H1 (cell line): ENCODE results near the gene TNS3. TPM values are rescaled to one million over a fixed set of nuclear protein-coding genes. Genes with fewer than 3 reads are reported as not detected.
A peak's percentile ranks its signal among the peaks of the same experiment; 100 is the strongest.

ENCODE experiments used
- CTCF ChIA-PET: fragments of 300-600 bp; sonication (Branson Sonifier 250); formaldehyde crosslinking; loops from one replicate; lab custom pipeline; 2021; ENCODE audit not compliant: partially characterized antibody; lab: Charles Lee
- POLR2A ChIA-PET: fragments of 300-600 bp; sonication (Branson Sonifier 250); formaldehyde crosslinking; loops from one replicate; lab custom pipeline; 2021; ENCODE audit warnings: inconsistent platforms; ENCODE audit not compliant: partially characterized antibody; lab: Charles Lee
- DNase-seq, 2 experiments: peaks; one replicate each; pipeline versions ENCODE4 v3.0.0 to v3.0.0-alpha.2; 2010 to 2022; ENCODE audit warnings: low spot score in 2 of 2, low read depth in 1 of 2, mixed read lengths in 1 of 2
- FAIRE-seq: peaks from 2 replicates; lab custom pipeline; 2011; peaks lifted over from hg19 to GRCh38; lab: Jason Lieb, UNC
- H2AFZ ChIP-seq: 2 replicates; pipeline ENCODE4 v1.8.1; 2012; ENCODE audit warnings: low read length, inconsistent platforms
- H2AK5ac ChIP-seq: 2 replicates; pipeline ENCODE4 v1.6.1; 2013; ENCODE audit warnings: low read depth, low read length
- H2BK120ac ChIP-seq: replicated peaks from 2 replicates; pipeline ENCODE3; 2013; ENCODE audit warnings: low read depth, low read length, inconsistent platforms
- H2BK12ac ChIP-seq: 2 replicates; pipeline ENCODE4 v1.6.1; 2013; ENCODE audit warnings: low read depth, low read length
- H2BK15ac ChIP-seq: 2 replicates; pipeline ENCODE4 v1.6.1; 2013; ENCODE audit warnings: low read length
- H2BK20ac ChIP-seq: 2 replicates; pipeline ENCODE4 v1.6.1; 2013; ENCODE audit warnings: low read length
- H2BK5ac ChIP-seq: 2 replicates; pipeline ENCODE4 v1.6.1; 2013; ENCODE audit warnings: low read depth, low read length
- H3K14ac ChIP-seq: 2 replicates; pipeline ENCODE4 v1.6.1; 2013; ENCODE audit warnings: inconsistent platforms; ENCODE audit not compliant: insufficient read length
- H3K18ac ChIP-seq: 2 replicates; pipeline ENCODE4 v1.6.1; 2013; ENCODE audit warnings: low read length; ENCODE audit errors: extremely low read depth
- H3K23ac ChIP-seq: 2 replicates; pipeline ENCODE4 v1.6.1; 2013; ENCODE audit warnings: inconsistent platforms; ENCODE audit not compliant: insufficient read length
- H3K23me2 ChIP-seq: 2 replicates; pipeline ENCODE4 v1.6.1; 2013; ENCODE audit warnings: low read depth, low read length
- H3K27ac ChIP-seq: 2 replicates; pipeline ENCODE4 v1.6.1; 2011; ENCODE audit warnings: low read depth, low read length, inconsistent platforms
- H3K27me3 ChIP-seq, 4 experiments: replicated peaks in 1 of 4; 1 replicate in 1 of 4; 2 replicates in 3 of 4; pipeline versions ENCODE4 v1.6.1 to v1.8.1; 2011 to 2013; ENCODE audit warnings: low read length in 3 of 4, mild to moderate bottlenecking in 3 of 4, inconsistent platforms in 2 of 4, mixed read lengths in 2 of 4, moderate library complexity in 1 of 4; ENCODE audit not compliant: control insufficient read depth in 3 of 4, insufficient read depth in 3 of 4; ENCODE audit errors: extremely low read depth in 1 of 4
- H3K36me3 ChIP-seq, 4 experiments: 2 replicates each; pipeline versions ENCODE4 v1.6.1 to v1.8.1; 2011 to 2013; ENCODE audit warnings: mild to moderate bottlenecking in 4 of 4, low read length in 3 of 4, moderate library complexity in 2 of 4, control low read depth in 1 of 4, inconsistent platforms in 1 of 4; ENCODE audit not compliant: insufficient read depth in 4 of 4, control insufficient read depth in 2 of 4
- H3K4ac ChIP-seq: replicated peaks from 2 replicates; pipeline ENCODE3; 2013; ENCODE audit warnings: low read length, low read depth, mixed read lengths, inconsistent platforms; ENCODE audit not compliant: insufficient read length
- H3K4me1 ChIP-seq, 4 experiments: replicated peaks in 1 of 4; 1 replicate in 1 of 4; 2 replicates in 3 of 4; pipeline versions ENCODE4 v1.6.1 to v1.8.1; 2011 to 2013; ENCODE audit warnings: low read length in 3 of 4, inconsistent platforms in 2 of 4, mixed read lengths in 1 of 4; ENCODE audit not compliant: insufficient read depth in 4 of 4, control insufficient read depth in 3 of 4
- H3K4me2 ChIP-seq, 2 experiments: 2 replicates each; pipeline versions ENCODE4 v1.6.1 to v1.8.1; 2011 to 2013; ENCODE audit warnings: low read depth in 2 of 2, low read length in 2 of 2, control low read depth in 1 of 2, inconsistent platforms in 1 of 2, mild to moderate bottlenecking in 1 of 2; ENCODE audit not compliant: insufficient read depth in 1 of 2
- H3K4me3 ChIP-seq, 4 experiments: fragments of 200-600, 300-600 bp in 1 of 4; sonication (generic), shearing (Covaris generic), sonication (Bioruptor Twin) in 1 of 4; 2 replicates each; pipeline versions ENCODE4 v1.5.1 to v1.8.1; 2011 to 2016; ENCODE audit warnings: low read length in 4 of 4, low read depth in 3 of 4, control low read depth in 2 of 4, inconsistent platforms in 2 of 4, mild to moderate bottlenecking in 2 of 4, mixed read lengths in 1 of 4, moderate library complexity in 1 of 4; ENCODE audit not compliant: insufficient read depth in 2 of 4; ENCODE audit errors: extremely low read depth in 1 of 4
- H3K56ac ChIP-seq: replicated peaks from 2 replicates; pipeline ENCODE3; 2013; ENCODE audit warnings: low read depth, mild to moderate bottlenecking, mixed read lengths, low read length, inconsistent platforms; ENCODE audit not compliant: insufficient read length
- H3K79me1 ChIP-seq: 2 replicates; pipeline ENCODE4 v1.6.1; 2013; ENCODE audit warnings: low read depth, low read length, control low read depth
- H3K79me2 ChIP-seq, 2 experiments: 2 replicates each; pipeline versions ENCODE4 v1.6.1 to v1.8.1; 2012 to 2013; ENCODE audit warnings: low read length in 2 of 2, mild to moderate bottlenecking in 2 of 2, inconsistent platforms in 1 of 2; ENCODE audit not compliant: insufficient read depth in 2 of 2, control insufficient read depth in 1 of 2
- H3K9ac ChIP-seq, 4 experiments: replicated peaks in 1 of 4; 1 replicate in 1 of 4; 2 replicates in 3 of 4; pipeline versions ENCODE4 v1.6.1 to v1.8.1; 2011 to 2013; ENCODE audit warnings: low read depth in 3 of 4, low read length in 3 of 4, control low read depth in 2 of 4, mild to moderate bottlenecking in 2 of 4, moderate library complexity in 2 of 4, inconsistent platforms in 1 of 4; ENCODE audit errors: extremely low read depth in 1 of 4
- H3K9me3 ChIP-seq, 2 experiments: 2 replicates each; pipeline versions ENCODE4 v1.6.1 to v1.8.1; 2012 to 2013; ENCODE audit warnings: mild to moderate bottlenecking in 2 of 2, moderate library complexity in 2 of 2, control low read depth in 1 of 2, inconsistent platforms in 1 of 2, low read depth in 1 of 2, low read length in 1 of 2, mixed read lengths in 1 of 2; ENCODE audit not compliant: insufficient read depth in 2 of 2
- H4K20me1 ChIP-seq, 2 experiments: replicated peaks in 1 of 2; 2 replicates each; pipeline versions ENCODE3 to v1.8.1; 2011 to 2013; ENCODE audit warnings: inconsistent platforms in 2 of 2, low read length in 2 of 2, mild to moderate bottlenecking in 1 of 2; ENCODE audit not compliant: insufficient read depth in 2 of 2, control insufficient read depth in 1 of 2
- H4K5ac ChIP-seq: 2 replicates; pipeline ENCODE4 v1.6.1; 2013; ENCODE audit warnings: low read length, low read depth, mixed read lengths, inconsistent platforms; ENCODE audit not compliant: insufficient read length
- H4K8ac ChIP-seq: 2 replicates; pipeline ENCODE4 v1.8.0; 2013; ENCODE audit warnings: mild to moderate bottlenecking, moderate library complexity, low read length, inconsistent platforms; ENCODE audit not compliant: insufficient read depth; ENCODE audit errors: extremely low read depth
- H4K91ac ChIP-seq: replicated peaks from 2 replicates; pipeline ENCODE3; 2013; ENCODE audit warnings: low read length, mixed read lengths, inconsistent platforms; ENCODE audit not compliant: insufficient read length
- CHD2 ChIP-seq: IDR thresholded peaks from 2 replicates; pipeline ENCODE4 v1.6.1; 2012; ENCODE audit warnings: low read length, improper control_type of control experiment
- FOSL1 ChIP-seq: IDR thresholded peaks from 2 replicates; pipeline ENCODE4 v1.6.1; 2011; ENCODE audit warnings: mild to moderate bottlenecking, low read depth, low read length, moderate library complexity; ENCODE audit not compliant: insufficient read depth
- GTF2F1 ChIP-seq: IDR thresholded peaks from 2 replicates; pipeline ENCODE4 v1.6.1; 2012; ENCODE audit warnings: low read depth, low read length, improper control_type of control experiment, borderline replicate concordance
- JUN ChIP-seq: IDR thresholded peaks from 2 replicates; pipeline ENCODE4 v1.6.1; 2011; ENCODE audit warnings: low read depth, mild to moderate bottlenecking, improper control_type of control experiment, low read length
- KDM5A ChIP-seq: fragments of 200-600 bp; IDR thresholded peaks from 2 replicates; pipeline ENCODE4 v1.7.1; 2012; ENCODE audit warnings: mild to moderate bottlenecking, low read length, inconsistent platforms, mixed read lengths
- POLR2A ChIP-seq, 2 experiments: IDR thresholded peaks; 1 replicate in 1 of 2; 2 replicates in 1 of 2; pipeline ENCODE4 v1.6.1; 2011; ENCODE audit warnings: low read depth in 2 of 2, low read length in 2 of 2, mild to moderate bottlenecking in 2 of 2; ENCODE audit errors: control extremely low read depth in 1 of 2
- POLR2AphosphoS5 ChIP-seq: IDR thresholded peaks from 2 replicates; pipeline ENCODE4 v1.6.1; 2011; ENCODE audit warnings: low read depth, low read length
- RAD21 ChIP-seq, 2 experiments: IDR thresholded peaks in 1 of 2; conservative IDR thresholded peaks in 1 of 2; 2 replicates each; pipeline ENCODE4 v1.6.1; 2011; ENCODE audit warnings: low read depth in 2 of 2, low read length in 2 of 2, improper control_type of control experiment in 1 of 2, inconsistent platforms in 1 of 2, mild to moderate bottlenecking in 1 of 2, moderate library complexity in 1 of 2
- RXRA ChIP-seq: IDR thresholded peaks from 2 replicates; pipeline ENCODE4 v1.6.1; 2011; ENCODE audit warnings: low read depth, mild to moderate bottlenecking, low read length, moderate library complexity; ENCODE audit not compliant: insufficient read depth
- SIN3A ChIP-seq, 2 experiments: IDR thresholded peaks in 1 of 2; conservative IDR thresholded peaks in 1 of 2; 2 replicates each; pipeline ENCODE4 v1.6.1; 2011 to 2012; ENCODE audit warnings: low read length in 2 of 2, improper control_type of control experiment in 1 of 2, low read depth in 1 of 2, mild to moderate bottlenecking in 1 of 2
- SIRT6 ChIP-seq: IDR thresholded peaks from one replicate; pipeline ENCODE4 v1.7.1; 2012; ENCODE audit warnings: low read length, inconsistent platforms
- SUZ12 ChIP-seq: fragments of 200-600 bp; sonication (generic); IDR thresholded peaks from 2 replicates; pipeline ENCODE4 v1.6.1; 2012; ENCODE audit warnings: mild to moderate bottlenecking, inconsistent platforms, low read length, moderate library complexity, mixed read lengths
- TEAD4 ChIP-seq: IDR thresholded peaks from 2 replicates; pipeline ENCODE4 v1.6.1; 2012; ENCODE audit warnings: low read depth, low read length, inconsistent platforms, mixed read lengths
- WGBS, 2 experiments: shearing (Covaris generic) in 1 of 2; methylation state at CpG; one replicate each; pipeline versions ENCODE4 v1.1.6 to v1.1.7; 2013 to 2015; ENCODE audit warnings: low lambda C conversion rate in 2 of 2, mixed read lengths in 2 of 2, inconsistent platforms in 1 of 2, low coverage in 1 of 2, missing lambda C conversion rate in 1 of 2; ENCODE audit not compliant: insufficient replicate concordance in 2 of 2, insufficient coverage in 1 of 2, insufficient read length in 1 of 2; ENCODE audit errors: extremely low coverage in 1 of 2, missing lambda C conversion rate in 1 of 2; 5-methylcytosine and 5-hydroxymethylcytosine counted together
- polyA plus RNA-seq, 7 experiments: library from polyadenylated mRNA; depleted of rRNA in 3 of 7; stranded (reverse) in 5 of 7; unstranded in 2 of 7; fragments of >200 nt in 5 of 7; fragments of 200-250 nt in 2 of 7; gene quantifications; 1 replicate in 5 of 7; 2 replicates in 1 of 7; 4 replicates in 1 of 7; pipeline versions ENCODE4 v1.2.1 to v1.2.3, GENCODE V29; 2011 to 2013; ENCODE audit warnings: missing spikeins in 2 of 7, mixed read lengths in 2 of 7
- total RNA-seq: library from RNA; stranded (reverse); fragmentation: NEBNext Ultra II Directional; extraction: Animal tissue kit (Norgen Biotek cat#: 25700); gene quantifications from 2 replicates; pipeline ENCODE4 v1.2.1, GENCODE V29; 2021

The TNS3 gene
- total and polyA plus RNA-seq, 2 of the 8 experiments (the other 6 are each of a cell fraction or from before 2014, with no cell fraction given) = 11.9 to 24.2 TPM

GRCh38 chr7:47371733-47372368 is 210.1 kb downstream of the TNS3 start:
- peak overlapping the region; percentile 22; the same call in 1 of the 2 replicates for H2BK12ac ChIP-seq
- DNase-seq (no peak), FAIRE-seq (peak; percentile 68)
- H4K8ac ChIP-seq = no peak overlapping the region
- H3K23me2 ChIP-seq = no peaks in the 10 kb centered on the region; the same call in 1 of the 2 replicates
- H3K79me2 ChIP-seq = no peaks in the 10 kb centered on the region; a peak in 1 of 4 replicates
- H4K20me1 ChIP-seq = no peaks in the 10 kb centered on the region
- H3K27ac ChIP-seq = no peak overlapping the region
- peaks cover 2 to 8% (median 5%) of the 10 kb centered on the region in 4 experiments; a peak in 4 of 8 replicates for H3K36me3 ChIP-seq
- no peak overlapping the region for H3K23ac ChIP-seq
- no peak overlapping the region for H2BK15ac ChIP-seq
- no peak overlapping the region for H3K14ac ChIP-seq
- H2BK5ac ChIP-seq = peak overlapping the region; percentile 40
- 0 out of 2 replicates have a peak overlapping the region, but pooled peaks have one; percentile 17 for H2AK5ac ChIP-seq
- no peak overlapping the region; a peak in 1 of 7 replicates for H3K9ac ChIP-seq
- no peaks in the 10 kb centered on the region; a peak in 1 of 7 replicates for H3K27me3 ChIP-seq
- H2BK20ac ChIP-seq = no peak overlapping the region
- H2AFZ ChIP-seq = no peak overlapping the region
- H3K9me3 ChIP-seq = no peaks in the 10 kb centered on the region
- H3K18ac ChIP-seq = no peak overlapping the region
- H4K91ac ChIP-seq = no peak overlapping the region
- H3K4me1 ChIP-seq = peaks cover 0 to 7% (median 3%) of the 10 kb centered on the region in 4 experiments; a peak in 6 of 7 replicates
- H2BK120ac ChIP-seq = no peak overlapping the region
- H3K79me1 ChIP-seq = peaks cover 3% of the 10 kb centered on the region; the same call in 1 of the 2 replicates
- no peak overlapping the region for H4K5ac ChIP-seq
- WGBS, 2 experiments = 52% methylated on average over 10 of the region's 10 CpGs; no CpG with 5 or more reads in 1 of the 2 experiments
- ChIA-PET POLR2A (interaction anchor here (0.5 kb wide), 1 partner anchor 404 kb away, joined by 3 read pairs; no protein-coding TSS in a partner anchor), CTCF (interaction anchor here (1.1 to 1.4 kb wide), 4 partner anchors 8 to 60 kb away, joined by 3 to 4 read pairs (median 4); no protein-coding TSS in a partner anchor)
- no peak overlapping the region for H3K4me3 ChIP-seq
- no peak overlapping the region for H3K4ac ChIP-seq
- H3K4me2 ChIP-seq = peak overlapping the region in 1 of 2 experiments; percentile 9; a peak in 1 of 4 replicates
- H3K56ac ChIP-seq = no peak overlapping the region
- TF ChIP-seq POLR2A (IDR thresholded peaks at IDR 0.05; ENCODE audit: control extremely low read depth in 1 of 2, low read depth in 2 of 2, low read length in 2 of 2) (no peak), TEAD4 (no peak), SIN3A (conservative IDR thresholded peaks at IDR 0.05 in 1 of 2, IDR thresholded peaks at IDR 0.05 in 1 of 2; ENCODE audit: low read depth in 1 of 2, low read length in 2 of 2) (no peak), CHD2 (no peak), JUN (no peak), KDM5A (no peak), SUZ12 (no peak), GTF2F1 (no peak), SIRT6 (no peak), FOSL1 (no peak), RAD21 (IDR thresholded peaks at IDR 0.05 in 1 of 2, conservative IDR thresholded peaks at IDR 0.05 in 1 of 2; ENCODE audit: low read depth in 2 of 2, low read length in 2 of 2) (no peak), POLR2AphosphoS5 (no peak), RXRA (no peak)
